HepG2 (cell line): ENCODE results near the gene MYO16. TPM values are rescaled to one million over a fixed set of nuclear protein-coding genes. Genes with fewer than 3 reads are reported as not detected.

Experiments used
- ATAC-seq: fragments of 200-7000 bp; cut with Tn5 transposase; 3 replicates; pipeline ENCODE4 v1.9.1; 2020; ENCODE audit warnings: mild to moderate bottlenecking, moderate library complexity
- BruUV-seq: library from RNA; stranded (reverse); fragments of 400-500 nt; replicated peaks from 2 replicates; lab custom pipeline; 2021; lab: Mats Ljungman, UMichigan
- CTCF ChIA-PET: fragments of 300-600 bp; formaldehyde crosslinking; extraction: SDS; loops from one replicate; lab custom pipeline; 2021; ENCODE audit warnings: low total read pairs, inconsistent platforms, low intra/inter-chr PET ratio; lab: Yijun Ruan, JAX
- POLR2A ChIA-PET: fragments of 350-600 bp; sonication (Branson Sonifier 250); formaldehyde crosslinking; loops from one replicate; lab custom pipeline; 2020; ENCODE audit warnings: antibody characterized with exemption, inconsistent platforms; lab: Yijun Ruan, JAX
- DNase-seq: peaks from one replicate; pipeline ENCODE4 v3.0.0-alpha.2; 2015; ENCODE audit warnings: low spot score
- FAIRE-seq: peaks from 3 replicates; lab custom pipeline; 2011; peaks lifted over from hg19 to GRCh38; lab: Jason Lieb, UNC
- H2AFZ ChIP-seq: one replicate; pipeline ENCODE4 v1.6.1; 2011; ENCODE audit warnings: low read length, inconsistent platforms
- H3K27ac ChIP-seq: fragments of 300-600 bp; 3 replicates; pipeline ENCODE4 v1.8.0; 2011; ENCODE audit warnings: mixed run types, mild to moderate bottlenecking, mixed read lengths, low read length, inconsistent platforms; ENCODE audit not compliant: insufficient read depth; ENCODE audit errors: extremely low read length
- H3K27me3 ChIP-seq, 2 experiments: fragments of 200-600 bp in 1 of 2; 2 replicates in 1 of 2; 3 replicates in 1 of 2; pipeline versions ENCODE4 v1.6.0 to v1.8.0; 2011; ENCODE audit warnings: low read length in 2 of 2, mild to moderate bottlenecking in 2 of 2, moderate library complexity in 2 of 2, inconsistent platforms in 1 of 2; ENCODE audit not compliant: insufficient read depth in 2 of 2, control insufficient read depth in 1 of 2
- H3K36me3 ChIP-seq, 2 experiments: fragments of 200-600 bp in 1 of 2; replicated peaks in 1 of 2; 2 replicates in 1 of 2; 3 replicates in 1 of 2; pipeline versions ENCODE4 v1.5.1 to v1.8.0; 2011; ENCODE audit warnings: low read length in 2 of 2, inconsistent platforms in 1 of 2; ENCODE audit not compliant: insufficient read depth in 2 of 2, control insufficient read depth in 1 of 2
- H3K4me1 ChIP-seq: 2 replicates; pipeline ENCODE4 v1.5.1; 2012; ENCODE audit warnings: low read length, inconsistent platforms; ENCODE audit not compliant: insufficient read depth
- H3K4me2 ChIP-seq: 2 replicates; pipeline ENCODE4 v1.6.0; 2011; ENCODE audit warnings: low read depth, low read length, inconsistent platforms
- H3K4me3 ChIP-seq, 3 experiments: fragments of 200-600 bp in 1 of 3; sonication (generic), shearing (Covaris generic) in 1 of 3; replicated peaks in 1 of 3; 2 replicates each; pipeline ENCODE4 v1.5.1; 2011 to 2016; ENCODE audit warnings: low read length in 3 of 3, inconsistent platforms in 2 of 3, low read depth in 2 of 3, mild to moderate bottlenecking in 2 of 3, control low read depth in 1 of 3, mixed read lengths in 1 of 3; ENCODE audit not compliant: insufficient read depth in 1 of 3
- H3K79me2 ChIP-seq: one replicate; pipeline ENCODE4 v1.6.1; 2011; ENCODE audit warnings: low read length, inconsistent platforms; ENCODE audit not compliant: insufficient read depth
- H3K9ac ChIP-seq: 2 replicates; pipeline ENCODE4 v1.6.0; 2011; ENCODE audit warnings: mild to moderate bottlenecking, low read depth, low read length, inconsistent platforms; ENCODE audit not compliant: insufficient read depth
- H3K9me3 ChIP-seq: 2 replicates; pipeline ENCODE4 v1.5.1; 2012; ENCODE audit warnings: mild to moderate bottlenecking, low read length
- H4K20me1 ChIP-seq: 2 replicates; pipeline ENCODE4 v1.6.0; 2011; ENCODE audit warnings: inconsistent platforms, mild to moderate bottlenecking, low read length, moderate library complexity; ENCODE audit not compliant: insufficient read depth
- BORCS8-MEF2B ChIP-seq: sonication (generic); formaldehyde crosslinking; IDR thresholded peaks from 2 replicates; pipeline ENCODE4 v1.8.0; 2022; ENCODE audit warnings: mild to moderate bottlenecking, missing genetic modification reagents
- CBX5 ChIP-seq: sonication (generic); formaldehyde crosslinking; IDR thresholded peaks from 2 replicates; pipeline ENCODE4 v1.4.0; 2020; ENCODE audit warnings: missing genetic modification reagents, borderline replicate concordance
- ESRRA ChIP-seq: sonication (generic); formaldehyde crosslinking; IDR thresholded peaks from 2 replicates; pipeline ENCODE4 v1.5.1; 2020; ENCODE audit warnings: mild to moderate bottlenecking, low read depth, missing genetic modification reagents
- HNF4A ChIP-seq: sonication (generic); formaldehyde crosslinking; IDR thresholded peaks from 2 replicates; pipeline ENCODE4 v1.4.0; 2020; ENCODE audit warnings: missing genetic modification reagents
- MAFF ChIP-seq: IDR thresholded peaks from 2 replicates; pipeline ENCODE4 v1.6.1; 2011; ENCODE audit warnings: low read depth, low read length, improper control_type of control experiment
- MTA1 ChIP-seq: sonication (generic); formaldehyde crosslinking; IDR thresholded peaks from 2 replicates; pipeline ENCODE4 v1.4.0; 2020; ENCODE audit warnings: missing genetic modification reagents, mild to moderate bottlenecking, borderline replicate concordance
- NFE2 ChIP-seq: sonication (generic); formaldehyde crosslinking; IDR thresholded peaks from 2 replicates; pipeline ENCODE4 v1.4.0; 2020; ENCODE audit warnings: missing genetic modification reagents
- NR2F1 ChIP-seq, 2 experiments: fragments of 450-650 bp in 1 of 2; formaldehyde crosslinking in 1 of 2; IDR thresholded peaks; 2 replicates each; pipeline versions ENCODE4 v1.5.0 to v1.6.1; 2016 to 2020; ENCODE audit warnings: mild to moderate bottlenecking in 1 of 2, missing compliant biosample characterization in 1 of 2, missing genetic modification reagents in 1 of 2, moderate library complexity in 1 of 2
- NR2F6 ChIP-seq, 2 experiments: IDR thresholded peaks; 2 replicates each; pipeline ENCODE4 v1.6.1; 2016; ENCODE audit warnings: antibody characterized with exemption in 1 of 2, mild to moderate bottlenecking in 1 of 2
- RAD21 ChIP-seq: fragments of 450-650 bp; formaldehyde crosslinking; IDR thresholded peaks from 2 replicates; pipeline ENCODE4 v1.5.0; 2020; ENCODE audit warnings: mild to moderate bottlenecking
- SMC3 ChIP-seq: IDR thresholded peaks from 2 replicates; pipeline ENCODE4 v1.6.1; 2011; ENCODE audit warnings: low read length, improper control_type of control experiment
- SNAPC2 ChIP-seq: sonication (generic); formaldehyde crosslinking; IDR thresholded peaks from 2 replicates; pipeline ENCODE4 v1.8.1; 2022; ENCODE audit warnings: mild to moderate bottlenecking, missing genetic modification reagents
- STAG1 ChIP-seq: sonication (generic); formaldehyde crosslinking; IDR thresholded peaks from 2 replicates; pipeline ENCODE4 v1.4.0; 2020; ENCODE audit warnings: missing genetic modification reagents
- TCF7 ChIP-seq: sonication (generic); IDR thresholded peaks from 2 replicates; pipeline ENCODE4 v1.6.1; 2016; ENCODE audit warnings: antibody characterized with exemption, low read depth
- ZNF549 ChIP-seq: sonication (generic); formaldehyde crosslinking; IDR thresholded peaks from 2 replicates; pipeline ENCODE4 v1.5.0; 2020; ENCODE audit warnings: missing genetic modification reagents
- WGBS: methylation state at CpG from one replicate; pipeline ENCODE4 v1.1.6; 2017; ENCODE audit warnings: low lambda C conversion rate; 5-methylcytosine and 5-hydroxymethylcytosine counted together
- in situ Hi-C: cut with HindIII; loops from 2 replicates; pipeline ENCODE4 v1.10.0; 2017; ENCODE audit warnings: low pct_unique_long_range_greater_than_20kb; ENCODE audit not compliant: extremely low pct_ligation_motif_present
- intact Hi-C: fragments of 100-400 bp; cut with micrococcal nuclease; formaldehyde crosslinking; loops from one replicate; pipeline ENCODE4 v1.10.0; 2022; ENCODE audit not compliant: unreplicated experiment
- polyA plus RNA-seq, 8 experiments: library from polyadenylated mRNA; depleted of rRNA in 3 of 8; stranded (reverse) in 7 of 8; unstranded in 1 of 8; fragments of >200 nt; fragmentation: Illumina TruSeq in 4 of 8; extraction: Trizol in 4 of 8; gene quantifications; 2 replicates each; pipeline versions ENCODE4 v1.2.1 to v1.2.3, GENCODE V29; 2011 to 2016; ENCODE audit warnings: low read depth in 4 of 8, missing spikeins in 1 of 8, mixed read lengths in 1 of 8; ENCODE audit not compliant: insufficient read depth in 1 of 8
- total RNA-seq, 5 experiments: library from RNA; depleted of rRNA; stranded (reverse); fragments of >200 nt; fragmentation: Illumina TruSeq; extraction: Trizol; gene quantifications; 2 replicates each; pipeline ENCODE4 v1.2.3, GENCODE V29; 2016; ENCODE audit warnings: low read depth in 1 of 5
- TF ChIP-seq, protein P1 (sequence below), 2 experiments: fragments of 450-650 bp in 1 of 2; sonication (generic) in 1 of 2; formaldehyde crosslinking; IDR thresholded peaks; 2 replicates each; pipeline versions ENCODE4 v1.5.0 to v1.8.0; 2020 to 2022; ENCODE audit warnings: mild to moderate bottlenecking in 1 of 2, missing genetic modification reagents in 1 of 2
- TF ChIP-seq, protein P2 (sequence below): IDR thresholded peaks from 2 replicates; pipeline ENCODE4 v1.6.1; 2012; ENCODE audit warnings: low read depth, low read length, improper control_type of control experiment
- TF ChIP-seq, protein P3 (sequence below): sonication (generic); formaldehyde crosslinking; IDR thresholded peaks from 2 replicates; pipeline ENCODE4 v1.5.0; 2020; ENCODE audit warnings: mild to moderate bottlenecking, missing genetic modification reagents, moderate library complexity
- TF ChIP-seq, protein P4 (sequence below): sonication (generic); formaldehyde crosslinking; IDR thresholded peaks from 2 replicates; pipeline ENCODE4 v1.4.0; 2020; ENCODE audit warnings: missing genetic modification reagents

MYO16 gene
- total and polyA plus RNA-seq, 2 of the 13 experiments (the other 11 are each of a cell fraction or from before 2014, with no cell fraction given), result not detected

DNA sequence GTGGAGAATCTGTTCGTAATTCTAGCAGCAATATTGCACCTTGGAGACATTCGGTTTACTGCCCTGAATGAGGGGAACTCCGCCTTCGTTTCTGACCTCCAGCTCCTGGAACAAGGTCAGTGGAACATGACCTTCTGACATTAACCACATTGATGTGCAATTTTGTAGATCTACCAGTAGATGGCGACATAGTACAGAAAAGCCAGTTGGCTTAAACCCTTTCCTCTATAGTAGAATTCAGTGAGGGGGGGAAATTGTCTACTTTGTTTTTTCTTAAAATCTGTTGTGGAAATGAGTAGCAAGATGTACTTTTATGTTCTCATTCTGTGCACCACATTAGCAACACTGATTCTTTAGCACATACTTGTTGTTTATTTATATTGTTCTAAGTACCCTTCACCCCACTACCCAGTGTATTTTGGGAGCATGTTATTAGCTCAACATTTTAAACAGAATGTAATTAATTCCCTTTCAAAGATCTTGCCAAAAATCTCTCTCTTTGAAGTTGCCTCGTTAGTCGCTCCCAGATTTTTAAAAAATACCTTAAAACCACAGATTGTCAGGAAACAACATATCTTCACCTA is 332.2 kb downstream of the MYO16 start:
- Histone ChIP-seq H3K79me2 (no peaks in the 10 kb centered on the region), H3K4me3 (no peak overlapping the region), H2AFZ (no peak overlapping the region), H3K4me1 (no peaks in the 10 kb centered on the region), H3K4me2 (no peak overlapping the region), H3K9ac (no peak overlapping the region), H3K36me3 (no peaks in the 10 kb centered on the region), H3K9me3 (no peaks in the 10 kb centered on the region), H3K27me3 (no peaks in the 10 kb centered on the region; a peak in 1 of 5 replicates), H3K27ac (no peak overlapping the region), H4K20me1 (no peaks in the 10 kb centered on the region)
- in situ Hi-C loops, result loop anchor here (5.0 to 25.0 kb wide), 3 partner anchors 826 to 1451 kb away; partner anchors contain the start of gene IRS2
- FAIRE-seq (peak; percentile 66), DNase-seq (peak; percentile 43), ATAC-seq (peak; percentile 86)
- ChIA-PET POLR2A (no interaction called here), CTCF (interaction anchor here (0.7 kb wide), 1 partner anchor 1147 kb away, joined by 6 read pairs; no protein-coding TSS in a partner anchor)
- BruUV-seq, result no TSS peak
- 1% methylated on average over 7 of the region's 7 CpGs for WGBS
- intact Hi-C loops, result loop anchor here (1.0 to 5.0 kb wide), 2 partner anchors 1148 to 1451 kb away; no protein-coding TSS in a partner anchor
- TF ChIP-seq MAFF (0 out of 2 replicates have a peak, but pooled peaks have one; percentile 3), ESRRA (CRISPR knock-in tag) (peak; percentile 97), STAG1 (CRISPR knock-in tag) (peak; percentile 90), BORCS8-MEF2B (CRISPR knock-in tag) (no peak), SMC3 (peak; percentile 84), CBX5 (CRISPR knock-in tag) (no peak), MTA1 (CRISPR knock-in tag) (no peak), RAD21 (CRISPR knock-in tag) (peak; percentile 55; the same call in 1 of the 2 replicates), ZNF549 (CRISPR knock-in tag) (no peak), TCF7 (no peak), NR2F1 (CRISPR knock-in tag; IDR thresholded peaks at IDR 0.05) (peak; percentile 80 to 83; a peak in 3 of 4 replicates), NR2F6 (IDR thresholded peaks at IDR 0.05) (peak; percentile 90), NR2F6 (CRISPR knock-in tag; IDR thresholded peaks at IDR 0.05) (peak; percentile 91), HNF4A (peak; percentile 30; the same call in 1 of the 2 replicates), SNAPC2 (CRISPR knock-in tag) (no peak), NFE2 (CRISPR knock-in tag) (no peak)
- TF ChIP-seq, protein P1, sequence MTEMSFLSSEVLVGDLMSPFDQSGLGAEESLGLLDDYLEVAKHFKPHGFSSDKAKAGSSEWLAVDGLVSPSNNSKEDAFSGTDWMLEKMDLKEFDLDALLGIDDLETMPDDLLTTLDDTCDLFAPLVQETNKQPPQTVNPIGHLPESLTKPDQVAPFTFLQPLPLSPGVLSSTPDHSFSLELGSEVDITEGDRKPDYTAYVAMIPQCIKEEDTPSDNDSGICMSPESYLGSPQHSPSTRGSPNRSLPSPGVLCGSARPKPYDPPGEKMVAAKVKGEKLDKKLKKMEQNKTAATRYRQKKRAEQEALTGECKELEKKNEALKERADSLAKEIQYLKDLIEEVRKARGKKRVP (CRISPR knock-in tag; IDR thresholded peaks at IDR 0.05), result peak in 1 of 2 experiments; percentile 33; a peak in 1 of 4 replicates
- TF ChIP-seq, protein P2, sequence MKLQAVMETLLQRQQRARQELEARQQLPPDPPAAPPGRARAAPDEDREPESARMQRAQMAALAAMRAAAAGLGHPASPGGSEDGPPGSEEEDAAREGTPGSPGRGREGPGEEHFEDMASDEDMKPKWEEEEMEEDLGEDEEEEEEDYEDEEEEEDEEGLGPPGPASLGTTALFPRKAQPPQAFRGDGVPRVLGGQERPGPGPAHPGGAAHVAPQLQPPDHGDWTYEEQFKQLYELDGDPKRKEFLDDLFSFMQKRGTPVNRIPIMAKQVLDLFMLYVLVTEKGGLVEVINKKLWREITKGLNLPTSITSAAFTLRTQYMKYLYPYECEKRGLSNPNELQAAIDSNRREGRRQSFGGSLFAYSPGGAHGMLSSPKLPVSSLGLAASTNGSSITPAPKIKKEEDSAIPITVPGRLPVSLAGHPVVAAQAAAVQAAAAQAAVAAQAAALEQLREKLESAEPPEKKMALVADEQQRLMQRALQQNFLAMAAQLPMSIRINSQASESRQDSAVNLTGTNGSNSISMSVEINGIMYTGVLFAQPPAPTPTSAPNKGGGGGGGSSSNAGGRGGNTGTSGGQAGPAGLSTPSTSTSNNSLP, result peak; percentile 66; the same call in 1 of the 2 replicates
- TF ChIP-seq, protein P3, sequence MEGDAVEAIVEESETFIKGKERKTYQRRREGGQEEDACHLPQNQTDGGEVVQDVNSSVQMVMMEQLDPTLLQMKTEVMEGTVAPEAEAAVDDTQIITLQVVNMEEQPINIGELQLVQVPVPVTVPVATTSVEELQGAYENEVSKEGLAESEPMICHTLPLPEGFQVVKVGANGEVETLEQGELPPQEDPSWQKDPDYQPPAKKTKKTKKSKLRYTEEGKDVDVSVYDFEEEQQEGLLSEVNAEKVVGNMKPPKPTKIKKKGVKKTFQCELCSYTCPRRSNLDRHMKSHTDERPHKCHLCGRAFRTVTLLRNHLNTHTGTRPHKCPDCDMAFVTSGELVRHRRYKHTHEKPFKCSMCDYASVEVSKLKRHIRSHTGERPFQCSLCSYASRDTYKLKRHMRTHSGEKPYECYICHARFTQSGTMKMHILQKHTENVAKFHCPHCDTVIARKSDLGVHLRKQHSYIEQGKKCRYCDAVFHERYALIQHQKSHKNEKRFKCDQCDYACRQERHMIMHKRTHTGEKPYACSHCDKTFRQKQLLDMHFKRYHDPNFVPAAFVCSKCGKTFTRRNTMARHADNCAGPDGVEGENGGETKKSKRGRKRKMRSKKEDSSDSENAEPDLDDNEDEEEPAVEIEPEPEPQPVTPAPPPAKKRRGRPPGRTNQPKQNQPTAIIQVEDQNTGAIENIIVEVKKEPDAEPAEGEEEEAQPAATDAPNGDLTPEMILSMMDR (CRISPR knock-in tag), result peak; percentile 84
- TF ChIP-seq, protein P4, sequence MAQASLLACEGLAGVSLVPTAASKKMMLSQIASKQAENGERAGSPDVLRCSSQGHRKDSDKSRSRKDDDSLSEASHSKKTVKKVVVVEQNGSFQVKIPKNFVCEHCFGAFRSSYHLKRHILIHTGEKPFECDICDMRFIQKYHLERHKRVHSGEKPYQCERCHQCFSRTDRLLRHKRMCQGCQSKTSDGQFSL (CRISPR knock-in tag), result 0 out of 2 replicates have a peak, but pooled peaks have one; percentile 43
